ENCODE results near the gene CHST1. TPM values are rescaled to one million over a fixed set of nuclear protein-coding genes. Genes with fewer than 3 reads are reported as not detected.

Gene CHST1
- total and polyA plus RNA-seq, 10 of the 15 experiments (the other 5 are each of a cell fraction or from before 2014, with no cell fraction given): not detected

DNA sequence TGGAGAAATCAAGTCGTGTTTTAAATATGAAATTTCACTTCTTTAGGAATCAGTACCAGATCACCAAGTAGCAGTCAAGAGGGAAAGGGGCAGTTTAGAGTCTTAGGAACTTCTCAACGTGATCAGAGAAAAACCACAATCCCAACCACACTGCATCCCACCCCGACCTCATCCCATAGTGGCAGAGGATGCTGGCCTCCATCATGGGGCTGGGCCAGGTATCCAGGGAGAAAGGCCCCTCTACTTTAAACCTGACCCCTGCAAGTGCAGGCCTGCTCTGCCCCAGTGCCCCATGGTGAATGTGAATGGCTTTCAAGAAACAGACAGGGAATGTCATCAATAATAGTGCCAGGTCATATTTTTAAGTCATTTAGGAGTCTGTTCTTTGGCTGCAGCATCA lies 12.1 kb downstream of the CHST1 start:
- ATAC-seq: no peak
- POLR2A ChIA-PET: no interaction called here

More for the DNA sequence above, 12.1 kb downstream of the CHST1 start:
- Histone ChIP-seq H2AFZ (ENCODE audit: control insufficient read depth, low read depth, low read length) (no peak overlapping the region), H3K4me2 (ENCODE audit: control insufficient read depth, insufficient read depth) (no peak overlapping the region), H3K79me2 (ENCODE audit: control insufficient read depth, insufficient read depth, low read length) (no peaks in the 10 kb centered on the region), H3K27me3 (replicated peaks in 1 of 2; ENCODE audit: control insufficient read depth in 2 of 2, insufficient read depth in 2 of 2, low read length in 1 of 2) (peaks cover 0 to 1% of the 10 kb centered on the region in 2 experiments; a peak in 1 of 4 replicates), H4K20me1 (ENCODE audit: control insufficient read depth, insufficient read depth) (no peaks in the 10 kb centered on the region), H3K36me3 (ENCODE audit: control insufficient read depth in 2 of 2, insufficient read depth in 2 of 2, low read length in 1 of 2) (no peaks in the 10 kb centered on the region), H3K4me1 (ENCODE audit: control insufficient read depth, insufficient read depth, low read length) (no peaks in the 10 kb centered on the region), H3K9ac (ENCODE audit: control insufficient read depth, insufficient read depth, low read length) (no peak overlapping the region), H3K9me3 (replicated peaks; ENCODE audit: control insufficient read depth, insufficient read depth, low read length) (no peaks in the 10 kb centered on the region), H3K27ac (ENCODE audit: control insufficient read depth, insufficient read depth) (no peak overlapping the region), H3K4me3 (no peak overlapping the region)
- DNase-seq (ENCODE audit: low read depth, low spot score) (no peak), FAIRE-seq (no peak)
- ChIA-PET SMC1A (ENCODE audit: uncharacterized antibody, unreplicated experiment) (no interaction called here), RAD21 (ENCODE audit: unreplicated experiment) (interaction anchor here (2.4 kb wide), 1 partner anchor 282 kb away, joined by 15 read pairs; no protein-coding TSS in a partner anchor), CTCF (interaction anchor here (0.7 to 3.5 kb wide), 5 partner anchors 8 to 282 kb away, joined by 3 to 36 read pairs (median 20); no protein-coding TSS in a partner anchor)
- no TSS peak for BruUV-seq (replicated peaks)
- TF ChIP-seq PBX3 (IDR thresholded peaks at IDR 0.05; ENCODE audit: insufficient replicate concordance, low read depth, low read length) (no peak), STAT1 (conservative IDR thresholded peaks at IDR 0.05) (no peak), JUNB (IDR thresholded peaks at IDR 0.05) (no peak), BHLHE40 (IDR thresholded peaks at IDR 0.05; ENCODE audit: borderline replicate concordance in 1 of 2, low read depth in 2 of 2, low read length in 1 of 2) (no peak), ZBED1 (IDR thresholded peaks at IDR 0.05; ENCODE audit: borderline replicate concordance) (no peak), TCF7 (IDR thresholded peaks at IDR 0.05; ENCODE audit: borderline replicate concordance) (no peak), MEF2B (IDR thresholded peaks at IDR 0.05; ENCODE audit: partially characterized antibody, poor library complexity, severe bottlenecking) (no peak), RB1 (IDR thresholded peaks at IDR 0.05; ENCODE audit: borderline replicate concordance) (no peak), JUND (IDR thresholded peaks at IDR 0.05; ENCODE audit: low read depth, low read length) (no peak), STAT3 (IDR thresholded peaks at IDR 0.05; ENCODE audit: low read depth, low read length) (no peak), CHD1 (IDR thresholded peaks at IDR 0.05; ENCODE audit: low read depth, low read length) (no peak), ZNF622 (IDR thresholded peaks at IDR 0.05) (no peak), PML (IDR thresholded peaks at IDR 0.05; ENCODE audit: low read length) (no peak), BCL3 (IDR thresholded peaks at IDR 0.05; ENCODE audit: borderline replicate concordance, insufficient read depth, low read depth, low read length, poor library complexity, severe bottlenecking) (no peak), RBBP5 (conservative IDR thresholded peaks at IDR 0.05) (no peak)
- TF ChIP-seq, protein P1, sequence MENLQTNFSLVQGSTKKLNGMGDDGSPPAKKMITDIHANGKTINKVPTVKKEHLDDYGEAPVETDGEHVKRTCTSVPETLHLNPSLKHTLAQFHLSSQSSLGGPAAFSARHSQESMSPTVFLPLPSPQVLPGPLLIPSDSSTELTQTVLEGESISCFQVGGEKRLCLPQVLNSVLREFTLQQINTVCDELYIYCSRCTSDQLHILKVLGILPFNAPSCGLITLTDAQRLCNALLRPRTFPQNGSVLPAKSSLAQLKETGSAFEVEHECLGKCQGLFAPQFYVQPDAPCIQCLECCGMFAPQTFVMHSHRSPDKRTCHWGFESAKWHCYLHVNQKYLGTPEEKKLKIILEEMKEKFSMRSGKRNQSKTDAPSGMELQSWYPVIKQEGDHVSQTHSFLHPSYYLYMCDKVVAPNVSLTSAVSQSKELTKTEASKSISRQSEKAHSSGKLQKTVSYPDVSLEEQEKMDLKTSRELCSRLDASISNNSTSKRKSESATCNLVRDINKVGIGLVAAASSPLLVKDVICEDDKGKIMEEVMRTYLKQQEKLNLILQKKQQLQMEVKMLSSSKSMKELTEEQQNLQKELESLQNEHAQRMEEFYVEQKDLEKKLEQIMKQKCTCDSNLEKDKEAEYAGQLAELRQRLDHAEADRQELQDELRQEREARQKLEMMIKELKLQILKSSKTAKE (IDR thresholded peaks at IDR 0.05; ENCODE audit: low read depth, poor library complexity, severe bottlenecking): no peak
- intact Hi-C loops (cut with micrococcal nuclease; ENCODE audit: unreplicated experiment): no loop called here
- WGBS (ENCODE audit: insufficient coverage, insufficient replicate concordance, low lambda C conversion rate, missing lambda C conversion rate): 0% methylated on average over 3 of the region's 3 CpGs
- in situ Hi-C loops (cut with MboI): loop anchor here (5.0 kb wide), 1 partner anchor 281 kb away; no protein-coding TSS in a partner anchor
